Right atrium auricular region (tissue), 2 donors: ENCODE data around the gene ING3. TPM values are rescaled to one million over a fixed set of nuclear protein-coding genes. Genes with fewer than 3 reads are reported as not detected.
A peak's percentile ranks its signal among the peaks of the same experiment; 100 is the strongest.

Experiments used
- DNase-seq: peaks from one replicate; pipeline ENCODE4 v3.0.0-alpha.2; 2019; ENCODE audit warnings: low spot score
- H3K27ac ChIP-seq, 2 donors: fragments of 200-600 bp; sonication (generic); 1 replicate in 1 of 2; 2 replicates in 1 of 2; pipeline ENCODE4 v1.5.1; 2016 to 2019
- H3K27me3 ChIP-seq, 2 donors: fragments of 200-600 bp; sonication (generic); one replicate each; pipeline versions ENCODE4 v1.5.1 to v1.6.0; 2017 to 2019
- H3K36me3 ChIP-seq: fragments of 200-600 bp; sonication (generic); one replicate; pipeline ENCODE4 v1.5.1; 2016
- H3K4me1 ChIP-seq, 2 donors: fragments of 200-600 bp; sonication (generic); one replicate each; pipeline versions ENCODE4 v1.5.1 to v1.6.0; 2017 to 2019
- H3K4me3 ChIP-seq, 2 donors: fragments of 200-600 bp; sonication (generic); 1 replicate in 1 of 2; 2 replicates in 1 of 2; pipeline ENCODE4 v1.5.1; 2017 to 2019; ENCODE audit warnings: mild to moderate bottlenecking in 1 of 2, moderate library complexity in 1 of 2
- H3K9me3 ChIP-seq, 2 donors: fragments of 200-600 bp; sonication (generic); one replicate each; pipeline ENCODE4 v1.5.1; 2019
- CTCF ChIP-seq, 2 donors: fragments of 200-600 bp; sonication (generic); IDR thresholded peaks; one replicate each; pipeline ENCODE4 v1.5.1; 2019; ENCODE audit warnings: antibody characterized with exemption in 2 of 2
- total RNA-seq, 2 donors: library from RNA; depleted of rRNA; stranded (reverse); fragments of >200 nt; gene quantifications; one replicate each; pipeline ENCODE4 v1.1.0, GENCODE V29; 2016

The ING3 gene
- total RNA-seq, 2 donors from 2014 or later = 9.9 to 10.4 TPM

GRCh38 chr7:121008816-121009215 is 58.2 kb downstream of the ING3 start:
- no peaks in the 10 kb centered on the region for H3K27me3 ChIP-seq
- no peak for DNase-seq
- H3K27ac ChIP-seq = no peak overlapping the region
- H3K4me3 ChIP-seq = no peak overlapping the region
- no peak for TF ChIP-seq CTCF (IDR thresholded peaks at IDR 0.05)
- H3K4me1 ChIP-seq = peaks cover 0 to 21% of the 10 kb centered on the region in 2 donors
- H3K36me3 ChIP-seq = no peaks in the 10 kb centered on the region
- no peaks in the 10 kb centered on the region for H3K9me3 ChIP-seq

GRCh38 chr7:121011401-121011800 is 60.8 kb downstream of the ING3 start:
- TF ChIP-seq CTCF (IDR thresholded peaks at IDR 0.05) = no peak
- no peak overlapping the region for H3K4me3 ChIP-seq
- no peaks in the 10 kb centered on the region for H3K9me3 ChIP-seq
- no peaks in the 10 kb centered on the region for H3K27me3 ChIP-seq
- no peak for DNase-seq
- H3K27ac ChIP-seq = no peak overlapping the region
- peaks cover 0 to 14% of the 10 kb centered on the region in 2 donors for H3K4me1 ChIP-seq
- H3K36me3 ChIP-seq = peaks cover 8% of the 10 kb centered on the region

- H3K27me3 ChIP-seq = no peaks in the 10 kb centered on the region
- no peak for TF ChIP-seq CTCF (IDR thresholded peaks at IDR 0.05)
- peak overlapping the region in 1 of 2 donors; percentile 38 for H3K27ac ChIP-seq
- no peak for DNase-seq
- no peaks in the 10 kb centered on the region for H3K9me3 ChIP-seq
- H3K4me3 ChIP-seq = no peak overlapping the region
- H3K4me1 ChIP-seq = peaks cover 0 to 17% of the 10 kb centered on the region in 2 donors
- peaks cover 8% of the 10 kb centered on the region for H3K36me3 ChIP-seq
These were observed 61.7 kb downstream of the ING3 start for GRCh38 chr7:121012170-121012874.

- no peak for DNase-seq
- no peak for TF ChIP-seq CTCF (IDR thresholded peaks at IDR 0.05)
- Histone ChIP-seq H3K36me3 (peaks cover 8% of the 10 kb centered on the region), H3K4me1 (peaks cover 0 to 23% of the 10 kb centered on the region in 2 donors), H3K4me3 (no peak overlapping the region), H3K9me3 (no peaks in the 10 kb centered on the region), H3K27ac (peak overlapping the region in 1 of 2 donors; percentile 38), H3K27me3 (no peaks in the 10 kb centered on the region)
These were observed 62.3 kb downstream of the ING3 start for GRCh38 chr7:121012919-121013318.

- peaks cover 0 to 49% of the 10 kb centered on the region in 2 donors for H3K4me1 ChIP-seq
These were observed 65.0 kb downstream of the ING3 start for GRCh38 chr7:121015560-121015959.

More at GRCh38 chr7:121015560-121015959, 65.0 kb downstream of the ING3 start:
- Histone ChIP-seq H3K36me3 (peaks cover 8% of the 10 kb centered on the region), H3K27ac (peak overlapping the region; percentile 22 to 52), H3K4me3 (no peak overlapping the region), H3K9me3 (no peaks in the 10 kb centered on the region), H3K27me3 (no peaks in the 10 kb centered on the region)
- DNase-seq = no peak
- no peak for TF ChIP-seq CTCF (IDR thresholded peaks at IDR 0.05)
